Activated CD8-positive, alpha-beta memory T cell treated with anti-CD3 and anti-CD28 coated beads for 36 hours (primary cell): Measurements from ENCODE around the gene SLC25A29. TPM values are rescaled to one million over a fixed set of nuclear protein-coding genes. Genes with fewer than 3 reads are reported as not detected.
"Not testable (repeated sequence)": the region's sequence is repeated elsewhere in the genome, so short reads cannot be mapped to it uniquely, and the experiment has no call there.

Source experiments
- CTCF ChIA-PET: fragments of 350-600 bp; sonication (Branson Sonifier 250); formaldehyde crosslinking; loops from one replicate; lab custom pipeline; 2021; ENCODE audit warnings: antibody characterized with exemption; lab: Charles Lee
- POLR2A ChIA-PET: fragments of 350-600 bp; sonication (Branson Sonifier 250); formaldehyde crosslinking; loops from one replicate; lab custom pipeline; 2021; ENCODE audit warnings: antibody characterized with exemption; lab: Charles Lee
- total RNA-seq, 2 experiments: library from RNA; stranded (reverse); gene quantifications; one replicate each; pipeline ENCODE4 v1.2.3, GENCODE V29; 2021

The SLC25A29 gene, protein sequence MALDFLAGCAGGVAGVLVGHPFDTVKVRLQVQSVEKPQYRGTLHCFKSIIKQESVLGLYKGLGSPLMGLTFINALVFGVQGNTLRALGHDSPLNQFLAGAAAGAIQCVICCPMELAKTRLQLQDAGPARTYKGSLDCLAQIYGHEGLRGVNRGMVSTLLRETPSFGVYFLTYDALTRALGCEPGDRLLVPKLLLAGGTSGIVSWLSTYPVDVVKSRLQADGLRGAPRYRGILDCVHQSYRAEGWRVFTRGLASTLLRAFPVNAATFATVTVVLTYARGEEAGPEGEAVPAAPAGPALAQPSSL
- total RNA-seq = 10 to 100 TPM; 13.5 to 14.0 TPM

DNA sequence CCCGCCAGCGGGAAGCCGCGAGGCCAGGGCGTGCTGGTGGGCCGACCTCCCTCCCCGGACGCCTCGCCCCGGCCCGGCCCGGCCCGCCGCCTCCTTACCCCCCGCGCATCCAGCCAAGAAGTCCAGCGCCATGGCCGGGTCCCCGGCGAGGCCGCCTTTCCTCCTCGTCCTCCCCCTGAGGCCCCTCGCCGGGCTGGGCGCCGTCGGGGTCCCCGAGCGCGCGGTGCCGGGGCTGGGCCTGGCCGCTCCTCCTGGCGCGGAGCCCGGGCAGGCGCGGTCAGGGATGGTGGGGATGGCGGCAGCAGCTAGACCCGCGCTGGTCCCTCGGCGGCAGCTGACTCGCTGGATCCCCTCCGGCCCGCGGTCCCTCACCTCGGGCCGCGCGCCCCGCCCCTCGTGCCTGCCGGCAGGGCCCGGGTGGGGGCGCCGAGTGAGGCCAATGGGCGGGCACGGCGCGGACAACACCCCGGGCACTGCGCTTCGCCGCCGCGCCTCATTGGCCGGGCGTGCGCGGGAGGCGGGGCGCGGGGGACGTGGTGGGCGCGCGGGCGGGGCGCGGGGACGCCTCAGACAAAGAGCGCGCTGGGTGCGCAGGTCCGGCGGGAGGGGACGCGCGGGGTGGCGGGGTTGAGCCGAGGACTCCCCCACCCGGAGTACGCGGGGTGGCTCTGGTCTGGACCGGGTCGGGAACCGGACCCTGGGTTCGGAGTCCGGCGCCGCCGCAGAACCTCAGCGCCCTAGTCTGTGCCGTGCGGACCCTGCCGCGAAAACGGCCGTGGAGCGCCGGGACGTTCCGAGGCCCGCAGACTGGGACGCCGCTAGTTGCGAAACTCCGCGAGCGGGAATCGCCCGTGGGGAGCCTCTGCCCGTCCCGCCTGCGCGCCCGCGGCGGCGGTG, at the start of gene SLC25A29:
Gene SLC25A29 (minus strand): TSS at position 344 of the 897 bp plus-strand sequence. CDS start 212 bp downstream, at position 132.
- ChIA-PET CTCF (interaction anchor here (1.0 kb wide), 1 partner anchor 21 kb away, joined by 4 read pairs; no protein-coding TSS in a partner anchor), POLR2A (no interaction called here)

DNA sequence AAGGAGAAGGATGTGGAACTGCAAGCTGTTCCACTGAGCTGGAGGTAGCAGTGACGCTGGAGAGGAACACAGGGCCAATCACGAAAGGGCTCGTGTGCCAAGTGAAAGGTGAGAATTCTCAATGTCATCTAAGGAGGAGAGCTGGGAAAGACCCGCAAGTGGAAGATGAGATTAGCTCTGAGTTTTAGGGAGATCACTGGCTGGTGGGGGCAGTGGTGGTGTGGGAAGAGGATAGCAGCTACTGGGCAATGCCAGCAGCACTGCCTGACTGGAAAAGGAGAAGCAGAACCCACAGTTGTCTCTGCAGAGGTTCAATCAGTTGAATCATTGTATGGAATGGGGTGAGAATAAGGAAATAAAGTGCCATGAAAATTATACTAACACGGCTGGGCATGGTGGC, 44.7 kb upstream of the SLC25A29 start:
- ChIA-PET POLR2A (no interaction called here), CTCF (interaction anchor here (0.6 to 0.8 kb wide), 2 partner anchors 21 to 102 kb away, joined by 3 read pairs; no protein-coding TSS in a partner anchor)

DNA sequence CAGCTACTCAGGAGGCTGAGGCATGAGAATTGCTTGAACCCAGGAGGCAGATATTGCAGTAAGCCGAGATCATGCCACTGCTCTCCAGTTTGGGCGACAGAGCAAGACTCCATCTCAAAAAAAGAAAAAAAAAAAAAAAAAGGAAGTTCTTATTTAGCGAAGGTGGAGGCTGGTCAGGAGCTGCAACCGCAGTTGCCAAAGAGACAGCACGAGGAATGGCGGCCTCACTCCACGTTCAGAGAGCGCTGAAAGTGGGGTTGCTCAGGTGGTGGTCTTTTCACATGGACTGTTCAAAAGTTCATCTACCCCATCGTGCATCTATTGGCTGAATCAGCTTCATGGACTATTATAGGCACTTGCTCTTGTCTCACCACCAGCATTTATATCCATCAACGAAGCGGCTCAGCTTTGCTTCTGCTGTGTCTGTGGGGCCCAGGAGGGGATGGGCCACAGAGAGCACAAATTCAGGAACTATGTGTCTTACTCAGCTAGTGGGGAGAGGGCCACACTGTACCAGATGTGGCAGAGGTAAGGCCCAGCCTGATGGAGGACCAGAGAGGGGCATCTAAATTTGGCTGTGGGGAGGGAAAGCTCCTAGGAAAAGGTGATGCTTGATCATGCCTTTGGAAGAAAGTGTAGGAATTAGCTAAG, 44.2 kb upstream of the SLC25A29 start:
- ChIA-PET CTCF (interaction anchor here (0.6 to 0.8 kb wide), 3 partner anchors 21 to 1735 kb away, joined by 3 to 5 read pairs (median 3); no protein-coding TSS in a partner anchor), POLR2A (interaction anchor here (0.6 kb wide), 1 partner anchor 10 kb away, joined by 7 read pairs; no protein-coding TSS in a partner anchor)

DNA sequence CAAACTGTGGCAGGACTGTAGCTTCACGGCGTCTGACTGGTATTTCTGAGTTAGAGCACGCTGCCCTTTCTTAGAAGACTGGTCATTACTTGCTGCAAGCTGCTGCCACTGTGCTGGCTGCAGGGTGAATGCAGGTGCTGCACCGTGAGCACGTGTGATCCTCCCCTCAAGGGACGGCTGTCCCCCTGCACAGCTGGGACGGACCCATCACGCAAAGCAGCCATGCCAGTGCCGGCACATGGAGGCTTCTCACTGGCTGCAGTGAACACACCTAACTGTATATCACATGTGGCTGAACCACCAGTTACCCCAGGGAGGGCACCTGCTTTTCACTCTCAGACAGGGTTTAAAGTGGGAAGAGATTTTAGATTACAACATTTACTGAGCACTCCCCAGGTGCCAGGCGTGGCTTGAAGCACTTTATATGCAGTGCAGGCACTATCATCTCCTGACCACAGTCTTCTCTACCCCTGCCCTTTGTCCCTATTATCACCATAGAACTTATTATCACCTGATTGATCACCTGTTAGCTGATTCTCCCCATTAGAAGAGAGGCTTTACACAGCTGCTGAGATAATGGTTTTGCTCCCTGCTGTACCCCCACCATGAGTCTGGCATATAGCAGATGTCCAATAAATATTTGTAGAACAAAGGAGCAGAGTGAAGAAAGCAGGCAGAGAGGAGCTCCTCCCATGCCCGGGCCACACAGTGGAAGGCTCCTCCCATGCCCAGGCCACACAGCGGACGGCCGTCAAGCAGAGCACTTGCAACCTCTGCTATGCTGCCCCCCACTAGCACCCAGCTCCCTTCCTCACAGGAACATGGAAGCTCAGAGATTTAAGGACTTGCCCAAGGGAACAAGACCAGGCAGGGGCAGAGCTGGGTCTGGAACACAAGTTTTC, 42.8 kb upstream of the SLC25A29 start:
- ChIA-PET CTCF (no interaction called here), POLR2A (no interaction called here)

DNA sequence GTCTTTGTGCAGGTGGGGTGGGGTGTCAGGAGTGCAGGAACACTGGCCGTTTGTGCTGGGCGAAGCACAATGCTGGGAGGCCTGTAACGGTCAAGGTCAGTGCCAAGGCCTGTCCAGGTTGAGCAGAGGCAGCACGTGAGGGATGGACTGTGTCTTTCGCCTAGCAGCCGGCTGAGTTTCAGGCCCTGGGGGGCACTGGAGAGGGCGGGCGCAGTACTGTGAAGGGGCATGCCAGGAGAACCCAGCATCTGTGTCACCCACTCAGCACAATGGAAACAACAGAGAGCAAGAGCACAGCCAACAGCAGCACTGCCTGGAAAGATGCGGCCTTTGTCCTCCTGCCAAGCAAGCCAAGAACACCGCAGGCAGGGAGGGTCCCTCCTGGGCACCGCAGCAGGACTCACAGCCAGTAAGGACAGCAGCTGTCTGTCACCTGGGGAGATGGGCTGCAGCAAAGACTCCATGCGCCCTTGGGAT, 42.0 kb upstream of the SLC25A29 start:
- CTCF ChIA-PET = no interaction called here
- POLR2A ChIA-PET = no interaction called here

DNA sequence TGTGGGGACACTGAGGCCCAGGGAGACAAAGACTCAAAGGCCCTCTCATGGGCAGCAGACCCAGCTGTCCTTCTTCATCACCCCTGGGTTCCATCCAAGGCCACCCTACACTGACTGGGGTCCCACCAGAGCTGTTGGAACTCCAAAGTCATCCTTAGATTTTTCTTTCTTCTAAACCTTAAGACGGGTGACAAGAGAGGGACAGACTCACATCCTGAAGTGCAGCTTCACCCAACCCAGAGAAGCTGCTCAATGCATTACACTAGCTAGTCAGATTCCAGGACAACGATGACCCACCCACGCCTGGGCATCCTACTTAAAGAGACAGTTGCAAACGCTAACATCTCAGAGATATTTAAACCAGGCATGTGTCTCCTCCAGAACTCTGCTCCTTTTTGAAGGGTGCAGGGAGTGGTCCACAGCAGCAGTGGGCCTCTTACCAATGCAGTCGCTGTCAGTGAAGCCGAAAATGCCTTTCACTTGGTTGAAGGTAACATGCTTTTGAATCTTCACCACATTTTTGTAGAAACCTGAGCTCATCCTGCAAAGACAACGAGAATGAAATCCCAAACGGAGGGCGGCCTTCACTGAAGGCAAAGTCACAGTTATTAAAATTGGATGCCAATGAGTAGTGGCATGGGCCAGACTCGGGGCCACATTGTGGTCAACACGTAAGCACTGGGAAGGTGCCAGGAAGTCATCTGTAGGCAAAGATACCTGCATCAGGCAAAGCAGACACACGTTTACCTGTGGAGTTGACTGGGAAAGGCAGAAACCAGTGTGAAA, 40.3 kb upstream of the SLC25A29 start:
- POLR2A ChIA-PET = no interaction called here
- CTCF ChIA-PET = interaction anchor here (0.7 kb wide), 1 partner anchor 50 kb away, joined by 3 read pairs; no protein-coding TSS in a partner anchor

DNA sequence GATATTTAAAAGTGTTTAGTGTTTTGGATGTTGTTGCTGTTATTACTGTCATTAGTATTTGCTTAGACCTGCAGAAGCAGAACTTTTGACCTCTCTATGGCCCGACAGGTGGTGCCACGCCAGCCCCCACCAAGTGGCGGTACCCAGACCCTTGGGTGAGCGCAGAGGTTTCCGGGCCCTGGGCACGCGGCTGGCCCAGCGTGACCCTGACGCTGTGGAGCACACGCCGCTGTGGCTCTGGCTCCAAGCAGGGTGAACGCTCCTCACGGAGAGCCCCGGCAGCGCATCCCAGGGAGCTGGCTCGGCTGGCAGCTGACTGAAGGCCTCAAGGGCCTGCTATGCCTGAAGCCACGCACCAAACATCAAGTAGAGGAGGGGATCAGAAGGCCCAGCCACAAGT, 39.5 kb upstream of the SLC25A29 start:
- ChIA-PET POLR2A (no interaction called here), CTCF (no interaction called here)

DNA sequence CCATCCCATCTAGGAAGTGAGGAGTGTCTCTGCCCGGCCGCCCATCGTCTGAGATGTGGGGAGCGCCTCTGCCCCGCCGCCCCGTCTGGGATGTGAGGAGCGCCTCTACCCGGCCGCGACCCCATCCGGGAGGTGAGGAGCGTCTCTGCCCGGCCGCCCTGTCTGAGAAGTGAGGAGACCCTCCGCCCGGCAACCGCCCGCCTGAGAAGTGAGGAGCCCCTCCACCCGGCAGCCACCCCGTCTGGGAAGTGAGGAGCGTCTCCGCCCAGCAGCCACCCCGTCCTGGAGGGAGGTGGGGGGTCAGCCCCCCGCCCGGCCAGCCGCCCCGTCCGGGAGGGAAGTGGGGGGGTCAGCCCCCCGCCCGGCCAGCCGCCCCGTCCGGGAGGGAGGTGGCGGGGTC, 38.4 kb upstream of the SLC25A29 start:
- POLR2A ChIA-PET, CTCF ChIA-PET: not testable (repeated sequence)

DNA sequence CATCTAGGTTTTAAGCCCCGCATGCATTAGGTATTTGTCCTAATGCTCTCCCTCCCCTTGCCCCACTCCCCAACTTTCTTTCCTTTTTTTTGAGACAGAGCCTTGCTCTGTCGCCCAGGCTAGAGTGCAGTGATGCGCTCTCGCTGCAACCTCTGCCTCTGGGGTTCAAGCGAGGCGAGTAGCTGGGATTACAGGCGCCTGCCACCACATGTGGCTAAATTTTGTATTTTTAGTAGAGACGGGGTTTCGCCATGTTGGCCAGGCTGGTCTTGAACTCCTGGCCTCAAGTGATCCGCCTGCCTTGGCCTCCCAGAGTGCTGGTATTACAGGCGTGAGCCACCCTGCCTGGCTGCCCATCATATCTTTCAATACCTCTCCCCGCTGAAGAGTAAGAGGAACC, 36.6 kb upstream of the SLC25A29 start:
- POLR2A ChIA-PET, CTCF ChIA-PET: not testable (repeated sequence)

DNA sequence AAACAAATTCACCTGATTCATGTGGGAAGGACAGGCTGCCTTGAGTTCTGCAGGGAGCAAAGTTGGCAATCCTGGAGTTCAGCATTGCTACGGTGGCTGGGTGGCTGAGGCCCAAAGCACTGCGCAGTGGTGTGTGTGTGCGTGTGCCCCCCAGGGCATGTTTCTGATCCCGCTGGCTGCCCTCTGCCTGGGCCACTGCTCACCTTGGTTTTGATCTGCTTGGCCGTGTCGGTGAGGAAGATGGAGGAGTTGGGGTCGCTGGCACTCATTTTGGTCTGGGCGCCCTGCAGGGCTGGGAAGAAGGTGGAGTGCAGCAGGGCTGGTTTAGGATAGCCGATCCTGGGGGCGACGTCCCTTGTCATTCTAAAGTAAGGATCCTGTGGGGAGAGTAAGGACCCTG, 36.0 kb upstream of the SLC25A29 start:
- POLR2A ChIA-PET = no interaction called here

DNA sequence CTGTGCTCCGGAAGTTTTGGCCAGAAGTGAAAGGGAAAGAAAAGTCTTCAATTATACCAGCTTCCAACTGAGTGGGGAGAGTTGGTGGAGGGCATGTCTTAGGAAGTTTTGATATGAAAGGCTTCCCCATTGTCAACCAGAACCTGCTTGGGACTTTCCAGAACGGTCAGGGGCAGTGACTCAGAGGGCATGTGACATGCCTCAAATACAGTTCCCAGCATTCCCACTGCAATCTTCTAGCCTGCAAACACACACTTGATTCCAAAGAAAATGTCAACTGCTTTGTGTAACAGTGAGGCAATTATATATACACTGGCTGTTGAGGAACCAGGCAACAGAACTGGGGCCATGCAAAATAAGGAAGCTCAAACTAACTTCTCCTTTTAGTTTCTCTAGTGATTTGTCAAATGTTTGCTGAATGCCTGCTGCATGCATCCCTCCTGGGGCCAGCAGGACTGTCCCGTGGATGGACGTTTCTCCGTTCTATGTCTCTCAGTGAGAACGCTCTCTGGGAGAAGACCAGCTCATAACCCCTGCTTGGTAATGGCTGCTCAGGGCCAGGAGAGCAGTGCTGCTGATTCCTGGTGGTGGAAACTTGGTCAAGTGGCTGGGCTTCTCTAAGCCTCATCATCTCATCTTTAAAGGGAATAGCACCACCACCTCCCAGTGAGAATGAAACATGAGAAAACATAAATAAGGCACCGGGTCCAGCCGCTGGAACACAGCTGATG, 35.2 kb upstream of the SLC25A29 start:
- CTCF ChIA-PET = no interaction called here
- POLR2A ChIA-PET = no interaction called here

More for the DNA sequence above, 36.0 kb upstream of the SLC25A29 start:
- CTCF ChIA-PET = no interaction called here

DNA sequence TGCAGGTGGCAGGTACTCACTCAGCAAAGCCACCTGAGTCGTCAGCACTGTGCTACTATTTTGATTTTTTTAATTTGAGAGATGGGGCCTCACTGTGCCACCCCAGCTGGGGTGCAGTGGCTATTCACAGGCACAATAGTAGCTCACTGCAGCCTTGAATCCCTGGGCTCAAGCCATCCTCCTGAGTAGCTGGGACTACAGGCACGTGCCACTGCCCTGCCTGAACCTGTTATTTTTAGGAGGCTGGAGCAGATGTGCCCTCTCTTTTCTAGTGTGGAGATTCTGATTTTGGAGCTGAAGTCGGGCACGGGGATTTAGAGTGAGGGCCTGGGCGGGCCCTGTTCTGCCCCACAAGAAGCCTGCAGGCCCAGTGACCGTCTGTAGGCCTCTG, 34.2 kb upstream of the SLC25A29 start:
- CTCF ChIA-PET = no interaction called here

DNA sequence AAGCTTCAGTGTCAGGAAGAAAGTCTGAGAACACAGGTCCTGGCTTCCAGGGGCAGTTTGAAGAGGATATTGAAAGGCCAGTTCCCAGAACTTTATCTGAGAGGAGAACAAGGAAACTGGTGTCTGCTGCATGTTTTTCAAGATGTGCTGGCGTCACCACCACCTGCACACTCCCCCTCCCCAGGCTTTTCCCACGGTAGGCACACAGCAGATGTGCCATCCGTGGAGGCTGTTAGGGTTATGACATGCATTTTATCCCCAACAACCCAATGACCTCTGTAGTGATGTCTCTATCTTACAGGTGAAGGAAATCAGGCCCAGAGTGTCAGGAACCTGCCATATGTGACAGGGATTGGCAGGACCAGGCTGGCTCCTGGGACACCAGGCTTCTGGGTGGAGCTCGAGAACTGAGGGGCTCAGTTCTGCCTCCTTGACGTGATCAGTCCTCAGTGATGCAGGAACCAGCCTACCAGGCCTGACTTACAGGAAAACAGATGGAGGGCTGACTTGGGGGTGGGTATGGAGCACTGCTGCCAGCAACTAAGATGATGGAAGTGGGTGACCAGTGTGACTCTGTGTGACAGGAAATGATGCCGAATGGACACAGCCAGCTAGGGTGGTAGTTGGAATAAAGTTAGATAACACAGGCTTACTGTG, 33.6 kb upstream of the SLC25A29 start:
- ChIA-PET CTCF (no interaction called here), POLR2A (no interaction called here)

More for the DNA sequence above, 34.2 kb upstream of the SLC25A29 start:
- POLR2A ChIA-PET = no interaction called here

DNA sequence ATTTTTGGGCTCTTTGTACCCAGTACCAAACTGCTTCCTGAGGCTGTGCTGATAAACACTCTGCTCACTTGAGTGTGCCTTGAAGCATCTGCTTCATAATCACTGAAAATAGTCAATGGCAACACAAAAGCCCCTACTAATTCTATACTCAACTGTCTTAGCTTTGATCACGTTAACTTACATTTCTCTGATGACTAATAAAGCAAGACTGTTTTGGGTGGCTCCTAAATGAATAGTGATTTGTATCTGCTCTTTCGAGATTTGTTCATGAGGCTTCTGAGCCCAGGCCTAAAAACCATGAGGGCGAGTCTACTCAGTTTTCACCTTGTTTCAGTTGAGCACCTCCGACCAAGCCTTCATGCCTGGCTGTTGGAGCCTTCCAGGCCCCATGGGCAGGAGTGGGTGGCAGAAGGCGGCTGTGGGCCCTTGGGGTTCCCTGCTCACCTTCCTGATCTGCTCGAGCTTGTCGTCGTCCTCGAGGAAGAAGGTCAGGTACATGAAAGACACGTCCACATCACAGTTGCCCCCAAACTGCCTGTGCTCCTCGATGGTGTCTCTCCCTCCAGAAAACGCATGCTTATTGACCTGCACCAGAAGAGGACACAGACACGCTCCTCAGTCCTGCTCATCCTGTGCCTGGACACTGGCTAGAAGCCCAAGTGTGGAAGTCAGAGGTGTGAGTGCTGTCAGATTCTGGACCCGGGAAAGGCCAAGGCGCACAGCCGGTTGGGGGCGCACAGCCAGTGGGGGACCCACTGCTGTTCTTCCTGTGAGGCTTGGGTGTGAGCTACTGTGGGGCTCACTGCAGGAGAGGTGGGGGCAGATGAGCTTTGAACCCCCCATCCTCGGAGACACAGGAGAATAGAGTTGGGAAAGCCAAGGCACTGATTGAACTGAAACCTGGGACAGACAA, 30.6 kb upstream of the SLC25A29 start:
- CTCF ChIA-PET = no interaction called here
- POLR2A ChIA-PET = interaction anchor here (1.0 kb wide), 1 partner anchor 9 kb away, joined by 6 read pairs; no protein-coding TSS in a partner anchor

DNA sequence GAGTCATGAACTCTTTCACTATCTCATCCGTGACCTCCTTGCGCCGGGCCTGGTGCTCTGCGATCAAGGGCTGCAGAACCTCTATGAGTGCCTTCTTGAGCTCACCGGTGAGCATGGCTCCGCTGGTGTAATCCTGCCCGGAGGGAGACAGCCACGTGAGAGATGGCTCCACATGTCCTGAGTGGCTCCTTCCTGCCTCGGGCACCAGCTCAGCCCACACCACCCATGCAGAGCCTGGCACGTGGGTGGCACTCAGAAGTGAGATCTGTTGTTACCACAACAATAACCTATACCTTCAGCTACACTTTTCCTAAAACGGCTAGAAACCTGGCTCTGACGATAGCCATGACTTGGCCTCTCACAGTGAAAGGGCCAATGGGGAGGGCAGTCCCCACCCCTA, 28.7 kb upstream of the SLC25A29 start:
- CTCF ChIA-PET = no interaction called here
- POLR2A ChIA-PET = no interaction called here

DNA sequence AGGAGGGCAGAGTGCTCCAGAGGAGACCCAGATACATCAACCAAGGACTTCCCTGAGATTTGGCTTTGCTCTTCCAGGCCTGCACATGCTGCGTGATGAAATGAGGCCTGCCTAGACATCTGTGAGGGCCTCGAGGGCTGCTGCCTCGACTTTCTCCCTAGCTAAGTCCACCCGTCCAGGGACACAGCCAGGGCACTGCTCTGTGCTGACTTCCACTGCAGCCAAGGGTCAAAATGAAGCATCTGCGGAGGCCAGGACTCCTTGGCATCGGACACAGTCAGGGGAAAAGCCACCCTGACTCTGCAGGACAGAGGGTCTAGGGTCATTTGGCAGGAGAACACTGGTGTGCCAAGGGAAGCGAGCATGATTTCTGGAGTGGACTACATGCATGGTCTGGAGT, 27.6 kb upstream of the SLC25A29 start:
- ChIA-PET CTCF (no interaction called here), POLR2A (interaction anchor here (1.2 kb wide), 1 partner anchor 65 kb away, joined by 4 read pairs; no protein-coding TSS in a partner anchor)
